Left ventricle myocardium superior (tissue), 1 donor: ENCODE results near the gene DNAJB2. TPM values are rescaled to one million over a fixed set of nuclear protein-coding genes. Genes with fewer than 3 reads are reported as not detected.
"Not testable (repeated sequence)": the region's sequence is repeated elsewhere in the genome, so short reads cannot be mapped to it uniquely, and the experiment has no call there.

Experiments used
- ATAC-seq: fragments of 200-7000 bp; cut with Tn5 transposase; one replicate; pipeline ENCODE4 v1.9.1; 2020; ENCODE audit warnings: mild to moderate bottlenecking, moderate library complexity
- DNase-seq: peaks from one replicate; pipeline ENCODE4 v3.0.0-alpha.2; 2020
- intact Hi-C: fragments of 100-400 bp; cut with micrococcal nuclease; formaldehyde crosslinking; loops from one replicate; pipeline ENCODE4 v1.11.0; 2022
- total RNA-seq: library from RNA; stranded (reverse); fragmentation: NEBNext Ultra II Directional; extraction: Animal tissue kit (Norgen Biotek cat#: 25700); gene quantifications from one replicate; pipeline ENCODE4 v1.2.1, GENCODE V29; 2021
- donor health status: DM: no; HTN: yes; CAD: no; lungs with severe emphysema.

The DNAJB2 gene
- total RNA-seq, 1 donor from 2014 or later = 74.9 TPM

DNA sequence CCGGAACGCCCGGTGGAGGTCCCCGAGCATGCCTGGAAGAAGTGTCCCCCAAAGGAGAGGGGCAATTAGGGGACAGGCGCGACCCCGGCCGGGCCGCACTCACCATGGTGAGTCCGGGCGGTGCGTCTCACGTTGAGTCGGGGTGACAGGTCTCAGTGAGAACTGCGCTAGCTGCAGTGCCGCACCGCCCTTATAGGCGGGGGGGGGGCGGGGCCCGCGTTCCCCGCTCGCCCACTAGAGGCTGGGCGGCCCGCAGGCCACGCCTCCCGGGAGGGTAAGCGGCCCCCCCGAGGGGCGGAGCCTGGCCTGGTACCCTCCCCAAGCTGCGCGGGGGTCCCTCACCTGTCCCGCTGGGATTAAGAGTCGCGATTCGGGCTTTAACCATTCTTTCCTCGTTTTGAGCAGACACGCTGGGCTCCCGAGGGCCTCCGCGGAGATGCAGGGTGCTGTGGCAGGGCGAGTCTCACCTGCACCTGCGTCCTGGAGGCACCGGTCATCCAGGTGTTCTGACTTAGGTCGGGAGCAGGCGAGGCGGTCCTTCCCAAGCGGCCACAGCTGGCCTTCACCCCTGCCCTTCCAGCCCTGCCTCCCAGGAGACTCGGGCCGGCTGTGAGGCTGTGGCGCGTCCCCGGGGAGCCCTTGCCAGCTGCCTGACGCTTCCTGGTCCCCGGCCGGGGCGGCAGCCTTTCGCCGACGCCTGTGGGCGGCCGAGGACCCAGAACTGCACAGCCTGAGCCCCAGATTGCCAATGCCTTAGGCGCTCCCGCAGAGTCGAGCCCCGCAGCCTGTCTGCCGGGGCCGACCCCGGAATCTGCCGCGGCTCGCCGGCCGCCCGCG is 25.2 kb upstream of the DNAJB2 start, which contains the start of gene TUBA4A:
TSS of gene TUBA4A (minus strand) at position 166 of the 837 bp plus-strand sequence. CDS start at position 106, 60 bp downstream.
- DNase-seq (peak; percentile 94), ATAC-seq (peak; percentile 93)
- intact Hi-C loops = no loop called here

- ATAC-seq (peak; percentile 22), DNase-seq (no peak)
- intact Hi-C loops = no loop called here
Observed at GRCh38 chr2:219254590-219255201, 24.5 kb upstream of the DNAJB2 start.

- ATAC-seq, intact Hi-C loops, DNase-seq: not testable (repeated sequence)
Observed at GRCh38 chr2:219258942-219259341, 20.2 kb upstream of the DNAJB2 start.

DNA sequence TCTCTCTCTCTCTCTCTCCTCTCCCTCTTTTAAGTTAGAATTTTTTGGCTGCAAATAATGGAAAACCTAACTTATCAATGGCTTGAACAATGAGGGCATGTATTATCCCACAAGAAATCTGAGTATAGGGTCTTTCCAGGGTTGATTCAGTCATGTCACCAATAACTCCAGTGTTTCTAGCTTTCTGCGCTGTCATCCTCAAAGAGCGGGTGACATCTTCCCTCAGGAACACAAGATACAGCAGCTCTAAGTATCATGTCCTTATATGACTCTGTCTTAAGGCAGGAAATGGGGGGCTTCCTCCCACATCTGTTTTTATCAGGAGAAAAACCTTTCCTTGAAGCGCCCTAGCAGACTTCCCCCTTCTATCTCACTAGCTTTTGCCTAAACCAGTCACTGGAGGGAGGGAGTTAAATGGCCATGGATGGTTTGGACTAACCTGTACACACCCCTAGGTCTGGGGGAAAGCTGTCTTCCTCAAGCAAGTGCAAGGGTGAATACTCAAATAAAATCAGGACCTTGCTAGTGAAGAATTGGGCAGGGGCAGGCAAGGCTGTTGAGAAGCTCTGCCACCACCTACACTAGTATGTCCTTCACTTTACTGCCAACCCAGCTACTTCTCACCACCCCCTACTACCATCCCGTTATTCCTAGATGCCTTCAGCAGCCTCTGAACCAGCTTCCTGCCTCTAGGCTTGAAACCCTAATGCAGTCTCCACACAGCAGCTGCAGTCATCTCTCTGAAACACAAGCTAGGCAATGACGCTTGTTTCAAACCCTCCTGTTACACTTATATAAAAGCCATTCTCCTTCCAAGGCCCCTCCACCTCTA is 17.9 kb upstream of the DNAJB2 start:
- intact Hi-C loops = no loop called here
- DNase-seq = no peak
- no peak for ATAC-seq

GRCh38 chr2:219266232-219266631 is 12.9 kb upstream of the DNAJB2 start:
- ATAC-seq = no peak
- intact Hi-C loops = no loop called here
- DNase-seq = no peak

- intact Hi-C loops = no loop called here
- no peak for DNase-seq
- ATAC-seq = no peak
Observed at GRCh38 chr2:219266886-219267285, 12.3 kb upstream of the DNAJB2 start.

DNA sequence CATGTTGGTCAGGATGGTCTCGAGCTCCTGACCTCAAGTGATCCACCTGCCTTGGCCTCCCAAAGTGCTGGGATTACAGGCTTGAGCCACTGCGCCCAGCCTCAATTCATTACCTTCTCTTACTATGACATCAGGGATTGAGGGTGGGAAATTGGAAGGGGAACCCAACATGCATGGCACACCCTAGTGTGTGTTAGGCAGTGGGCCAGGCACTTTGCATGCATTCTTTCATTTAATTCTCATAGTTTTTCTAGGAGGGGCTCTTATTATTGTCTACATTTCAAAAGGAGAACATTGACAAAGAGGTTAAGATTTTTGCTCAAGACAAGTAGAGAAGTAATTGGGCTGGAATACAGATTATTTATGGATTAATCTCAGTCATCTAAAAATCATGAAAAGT is 10.9 kb upstream of the DNAJB2 start:
- intact Hi-C loops = no loop called here
- ATAC-seq (no peak), DNase-seq (no peak)

- intact Hi-C loops = no loop called here
- DNase-seq = peak; percentile 49
- peak; percentile 72 for ATAC-seq
Observed at GRCh38 chr2:219269362-219270054, 9.7 kb upstream of the DNAJB2 start.

GRCh38 chr2:219270055-219270372 is 9.2 kb upstream of the DNAJB2 start:
- intact Hi-C loops = no loop called here
- DNase-seq (no peak), ATAC-seq (no peak)

DNA sequence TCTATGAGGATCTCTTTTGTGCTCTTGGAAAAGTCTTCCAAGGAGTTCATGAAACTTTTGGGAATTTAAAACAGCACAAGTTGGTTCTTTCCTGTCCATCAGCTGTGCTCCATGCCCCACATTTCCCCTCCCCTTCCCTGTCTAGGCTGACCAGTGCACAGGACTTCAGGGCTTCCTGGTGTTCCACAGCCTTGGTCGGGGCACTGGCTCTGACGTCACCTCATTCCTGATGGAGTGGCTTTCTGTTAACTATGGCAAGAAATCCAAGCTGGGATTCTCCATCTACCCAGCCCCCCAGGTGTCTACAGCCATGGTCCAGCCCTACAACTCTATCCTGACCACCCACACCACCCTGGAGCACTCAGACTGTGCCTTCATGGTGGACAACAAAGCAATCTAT is 8.1 kb upstream of the DNAJB2 start:
- intact Hi-C loops = no loop called here
- ATAC-seq = no peak
- DNase-seq = no peak

DNA sequence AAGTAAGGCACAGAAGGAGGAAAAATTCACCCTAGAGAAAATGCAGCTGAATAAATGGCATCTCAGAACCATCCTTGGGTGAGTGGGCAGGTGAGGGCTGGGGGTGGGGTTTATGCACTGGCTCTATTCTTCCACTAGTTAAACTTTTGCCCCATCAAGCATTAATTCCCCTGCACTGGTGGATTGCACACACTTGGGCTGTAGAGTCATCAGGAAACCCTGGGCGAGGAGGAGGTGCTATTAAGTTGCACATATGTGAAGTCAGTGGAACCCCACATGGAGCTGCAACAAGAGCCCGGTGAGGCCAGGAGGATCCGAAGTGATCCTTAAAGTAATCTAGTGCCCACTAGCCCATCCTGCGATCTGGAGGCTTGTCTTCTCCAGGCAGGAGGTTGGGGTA is 6.8 kb upstream of the DNAJB2 start:
- DNase-seq (no peak), ATAC-seq (no peak)
- intact Hi-C loops = no loop called here

DNA sequence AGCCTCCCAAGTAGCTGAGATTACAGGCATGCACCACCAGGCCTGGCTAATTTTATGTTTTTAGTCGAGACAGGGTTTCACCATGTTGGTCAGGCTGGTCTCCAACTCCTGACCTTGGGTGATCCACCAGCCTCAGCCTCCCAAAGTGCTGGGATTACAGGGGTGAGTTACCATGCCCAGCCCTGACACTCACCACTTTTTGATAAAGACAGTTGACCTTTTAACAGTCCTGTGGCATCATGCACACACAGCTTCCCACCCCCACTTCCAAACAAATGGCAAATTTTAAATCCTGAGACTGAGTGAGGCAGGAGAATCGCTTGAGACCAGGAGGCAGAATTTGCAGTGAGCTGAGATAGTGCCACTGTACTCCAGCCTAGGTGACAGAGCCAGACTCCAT is 6.2 kb upstream of the DNAJB2 start:
- ATAC-seq (no peak), DNase-seq (no peak)
- intact Hi-C loops = no loop called here

DNA sequence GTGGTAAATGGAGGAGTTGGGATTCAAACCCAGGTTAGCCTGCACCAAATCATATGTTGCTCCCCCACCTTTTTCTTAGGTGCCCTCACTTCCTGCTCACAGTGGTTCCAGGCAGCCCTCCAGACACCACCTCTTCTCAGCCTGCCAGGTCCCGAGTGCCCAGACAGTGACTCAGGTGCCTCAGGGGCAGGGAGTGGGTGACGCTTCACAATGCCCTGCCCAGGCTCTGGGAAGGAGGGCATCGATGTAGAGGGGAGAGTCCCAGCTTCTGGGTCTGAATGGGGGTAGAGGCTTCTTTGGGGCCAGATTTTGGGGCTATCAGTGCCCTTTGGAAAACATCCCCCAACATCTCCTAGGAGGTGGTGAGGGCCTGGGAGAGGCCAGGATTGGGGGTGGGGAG is 5.2 kb upstream of the DNAJB2 start:
- ATAC-seq = no peak
- intact Hi-C loops = no loop called here

DNA sequence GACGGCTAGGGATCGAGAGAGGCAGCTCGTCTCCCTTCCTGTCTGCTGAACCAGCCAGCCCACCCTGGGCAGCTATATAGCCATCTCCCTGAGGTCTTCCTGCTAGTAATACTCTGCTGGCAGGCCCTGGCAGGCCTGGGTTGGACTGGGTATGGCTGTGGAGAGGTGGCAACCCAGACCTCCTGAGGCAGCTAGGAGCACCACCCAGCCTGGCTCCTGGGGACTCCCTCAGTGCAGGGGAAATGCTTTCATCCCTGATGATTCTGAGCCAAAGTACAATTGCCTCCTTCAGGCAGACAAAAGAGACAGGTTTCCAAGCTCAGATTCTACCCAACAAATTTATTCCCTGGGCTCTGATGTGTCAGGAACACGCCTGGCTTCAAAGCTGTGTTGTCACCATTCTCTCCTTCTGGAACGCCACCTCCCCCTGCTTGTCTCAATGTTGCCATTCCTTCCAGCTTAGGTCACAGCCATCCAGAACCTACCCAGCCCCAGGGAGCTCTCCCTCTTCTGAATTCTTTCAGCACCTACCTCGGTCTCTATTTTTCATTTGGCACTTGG is 4.7 kb upstream of the DNAJB2 start:
- intact Hi-C loops = no loop called here
- ATAC-seq (peak; percentile 49), DNase-seq (no peak)

More for the DNA sequence above, 5.2 kb upstream of the DNAJB2 start:
- no peak for DNase-seq

DNA sequence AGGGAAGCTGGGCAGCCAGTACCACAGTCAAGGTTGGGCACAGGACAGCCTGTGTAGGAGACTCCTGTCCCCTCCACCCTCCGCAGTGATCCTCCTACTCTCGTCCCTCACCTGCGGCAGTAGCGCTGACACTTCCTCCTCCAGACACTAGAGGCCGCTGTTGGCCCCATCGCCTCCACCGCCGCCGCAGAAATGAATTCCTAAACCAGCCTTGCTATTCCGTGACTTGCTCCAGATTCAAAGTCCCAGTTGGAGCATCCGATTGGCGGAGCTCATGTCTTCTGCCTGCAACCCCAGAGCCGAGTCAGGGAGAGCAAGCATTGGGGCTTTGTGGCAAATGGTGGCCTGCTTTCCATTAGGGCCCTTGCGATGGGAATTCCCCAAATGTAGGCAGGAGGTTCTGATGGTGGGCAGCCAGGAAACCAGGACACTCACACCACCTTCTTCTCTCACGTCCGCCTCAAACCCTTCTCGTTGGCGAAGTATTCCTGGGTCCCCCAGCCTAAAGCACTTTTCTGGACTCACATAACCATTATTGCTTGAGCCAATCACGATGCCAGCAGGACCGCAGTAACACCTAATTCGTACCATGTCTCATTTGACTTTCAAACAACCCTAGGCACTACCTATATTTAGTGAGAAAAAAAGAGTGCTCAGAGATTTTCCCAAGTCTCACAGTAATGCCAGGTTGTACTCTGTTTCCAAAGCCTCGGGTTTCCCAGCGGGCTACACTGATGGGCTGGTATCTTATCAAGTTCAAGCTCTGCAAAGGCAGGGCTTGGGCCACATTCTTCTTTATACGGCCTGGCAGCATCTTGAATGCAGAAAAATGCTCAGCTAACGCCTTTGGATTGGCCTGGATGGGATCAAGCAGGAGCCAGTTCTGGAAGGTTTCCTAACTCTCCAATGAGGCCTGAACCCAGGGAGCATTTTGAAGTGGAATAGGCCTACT is 1.2 kb upstream of the DNAJB2 start:
- intact Hi-C loops = no loop called here
- ATAC-seq (peak; percentile 33), DNase-seq (peak; percentile 82)

DNA sequence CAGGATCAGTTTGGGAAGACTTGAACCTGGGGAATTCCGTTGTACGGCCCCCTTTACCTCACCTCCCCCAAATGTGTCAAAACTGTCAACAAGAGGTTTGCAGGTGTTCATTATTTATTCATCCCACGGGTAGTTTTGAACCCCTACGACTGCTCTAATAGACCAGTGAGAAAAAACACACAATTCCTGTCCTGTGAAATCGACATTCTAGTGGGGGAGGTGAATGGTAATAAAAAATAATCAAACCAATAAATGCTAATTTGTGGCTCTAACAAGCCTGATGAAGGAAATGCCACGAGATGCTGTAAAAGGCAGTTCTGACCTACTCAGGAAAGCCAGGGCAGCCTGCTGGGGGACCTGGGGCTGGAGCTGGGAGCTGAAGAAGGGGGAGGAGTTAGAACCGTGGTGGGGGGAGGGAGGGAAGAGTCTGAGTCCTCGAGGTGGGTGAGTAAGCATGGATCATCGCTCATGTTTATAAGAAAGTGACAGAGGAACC is 463 bp upstream of the DNAJB2 start:
- intact Hi-C loops = no loop called here
- DNase-seq = no peak
- ATAC-seq = peak; percentile 48

DNA sequence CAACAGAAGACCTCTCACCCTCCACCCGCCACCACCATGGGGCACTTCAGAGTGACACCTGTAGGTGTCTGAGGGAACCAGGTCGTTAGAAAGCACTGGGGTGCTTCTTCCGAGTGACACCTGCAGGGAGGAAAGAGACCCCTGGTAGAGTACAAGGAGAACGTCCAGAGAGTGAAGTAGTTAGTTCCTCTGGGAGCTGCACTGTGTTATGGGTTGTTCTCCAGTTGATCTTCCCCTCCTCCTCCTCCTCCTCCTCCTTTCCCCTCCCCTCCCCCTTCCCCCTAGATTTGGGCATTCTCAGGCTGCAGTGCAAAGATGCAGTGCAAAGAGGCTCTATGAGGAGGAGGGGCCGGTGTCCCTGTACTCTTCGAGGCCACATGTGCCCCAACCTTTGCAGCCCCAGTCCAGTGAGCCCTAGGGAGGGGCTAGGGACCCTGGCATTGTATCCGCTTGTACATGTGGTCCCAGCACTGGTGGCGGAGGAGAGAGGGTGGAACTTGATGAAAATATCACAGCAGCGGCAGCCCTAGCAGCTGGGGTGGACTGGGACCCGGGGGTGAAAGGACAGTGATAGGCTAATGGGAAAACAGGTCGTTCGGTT is 850 bp downstream of the DNAJB2 start:
- DNase-seq = no peak
- no peak for ATAC-seq
- intact Hi-C loops = no loop called here
